Astrocyte (in vitro differentiated cells and primary cell): ENCODE data around the gene SDK1. TPM values are rescaled to one million over a fixed set of nuclear protein-coding genes. Genes with fewer than 3 reads are reported as not detected.

Source experiments
- DNase-seq: peaks from one replicate; pipeline ENCODE4 v3.0.0-alpha.2; 2010; ENCODE audit warnings: low read depth
- FAIRE-seq: peaks from 2 replicates; lab custom pipeline; 2011; peaks lifted over from hg19 to GRCh38; lab: Jason Lieb, UNC
- H2AFZ ChIP-seq: 2 replicates; pipeline ENCODE4 v1.6.0; 2012; ENCODE audit warnings: low read depth, low read length, inconsistent platforms
- H3K27ac ChIP-seq: 2 replicates; pipeline ENCODE4 v1.5.1; 2011; ENCODE audit warnings: low read depth, low read length, inconsistent platforms
- H3K27me3 ChIP-seq: 2 replicates; pipeline ENCODE4 v1.6.0; 2011; ENCODE audit warnings: low read length, inconsistent platforms; ENCODE audit not compliant: insufficient read depth
- H3K36me3 ChIP-seq: 2 replicates; pipeline ENCODE4 v1.5.1; 2011; ENCODE audit warnings: low read length, inconsistent platforms; ENCODE audit not compliant: insufficient read depth
- H3K4me1 ChIP-seq: 2 replicates; pipeline ENCODE4 v1.5.1; 2011; ENCODE audit warnings: low read length, inconsistent platforms; ENCODE audit not compliant: insufficient read depth
- H3K4me2 ChIP-seq: 2 replicates; pipeline ENCODE4 v1.6.0; 2012; ENCODE audit warnings: low read length, inconsistent platforms
- H3K4me3 ChIP-seq: 2 replicates; pipeline ENCODE4 v1.5.1; 2011; ENCODE audit warnings: low read depth, mild to moderate bottlenecking, low read length, inconsistent platforms; ENCODE audit not compliant: insufficient read depth
- H3K79me2 ChIP-seq: 2 replicates; pipeline ENCODE4 v1.6.0; 2012; ENCODE audit warnings: mild to moderate bottlenecking, low read length, inconsistent platforms; ENCODE audit not compliant: insufficient read depth
- H3K9ac ChIP-seq: 2 replicates; pipeline ENCODE4 v1.6.0; 2012; ENCODE audit warnings: mild to moderate bottlenecking, low read length, inconsistent platforms
- H3K9me3 ChIP-seq: 2 replicates; pipeline ENCODE4 v1.5.1; 2012; ENCODE audit warnings: low read depth, mild to moderate bottlenecking, low read length, inconsistent platforms; ENCODE audit not compliant: insufficient read depth
- H4K20me1 ChIP-seq: 2 replicates; pipeline ENCODE4 v1.6.0; 2012; ENCODE audit warnings: low read length, inconsistent platforms; ENCODE audit not compliant: insufficient read depth
- H3K27ac Mint-ChIP-seq: one replicate; pipeline ENCODE4 v1.8.0; 2021; ENCODE audit warnings: mild to moderate bottlenecking, mixed read lengths; ENCODE audit not compliant: unreplicated experiment
- H3K27me3 Mint-ChIP-seq: one replicate; pipeline ENCODE4 v1.8.0; 2021; ENCODE audit warnings: low read depth, mixed read lengths; ENCODE audit not compliant: unreplicated experiment
- H3K36me3 Mint-ChIP-seq: one replicate; pipeline ENCODE4 v1.8.0; 2021; ENCODE audit warnings: low read depth, mixed read lengths; ENCODE audit not compliant: unreplicated experiment
- H3K4me1 Mint-ChIP-seq: one replicate; pipeline ENCODE4 v1.8.0; 2021; ENCODE audit warnings: low read depth, mixed read lengths; ENCODE audit not compliant: unreplicated experiment
- H3K4me3 Mint-ChIP-seq: one replicate; pipeline ENCODE4 v1.8.0; 2021; ENCODE audit warnings: mild to moderate bottlenecking, moderate library complexity, mixed read lengths; ENCODE audit not compliant: unreplicated experiment
- H3K9me3 Mint-ChIP-seq: one replicate; pipeline ENCODE4 v1.8.0; 2021; ENCODE audit warnings: mild to moderate bottlenecking, mixed read lengths; ENCODE audit not compliant: unreplicated experiment
- EZH2 ChIP-seq: IDR thresholded peaks from 2 replicates; pipeline ENCODE4 v1.6.1; 2012; ENCODE audit warnings: mild to moderate bottlenecking, low read length, inconsistent platforms; ENCODE audit not compliant: insufficient read depth
- total RNA-seq: library from RNA; stranded (reverse); gene quantifications from 2 replicates; pipeline ENCODE4 v1.2.1, GENCODE V29; 2021
- TF ChIP-seq, protein P1 (sequence below): IDR thresholded peaks from 2 replicates; pipeline ENCODE4 v1.5.1; 2011; ENCODE audit warnings: low read depth, mild to moderate bottlenecking, inconsistent platforms, low read length, moderate library complexity; ENCODE audit not compliant: insufficient read depth

SDK1 gene
- total RNA-seq, 1 donor from 2014 or later, result 4.2 TPM

GRCh38 chr7:3482147-3482921 is 181.3 kb downstream of the SDK1 start:
- no peak for FAIRE-seq
- Histone ChIP-seq H3K27me3 (no peaks in the 10 kb centered on the region), H3K9me3 (no peaks in the 10 kb centered on the region), H4K20me1 (no peaks in the 10 kb centered on the region), H3K4me2 (no peak overlapping the region), H2AFZ (no peak overlapping the region), H3K27ac (no peak overlapping the region), H3K9ac (no peak overlapping the region), H3K4me3 (no peak overlapping the region), H3K79me2 (no peaks in the 10 kb centered on the region), H3K36me3 (no peaks in the 10 kb centered on the region), H3K4me1 (no peaks in the 10 kb centered on the region)
- Mint-ChIP-seq H3K4me1 (no peaks in the 10 kb centered on the region), H3K9me3 (no peaks in the 10 kb centered on the region), H3K27me3 (no peaks in the 10 kb centered on the region), H3K4me3 (no peak overlapping the region), H3K36me3 (no peaks in the 10 kb centered on the region), H3K27ac (peak overlapping the region; percentile 48)
- DNase-seq, result peak; percentile 29
- TF ChIP-seq EZH2, result no peak
- TF ChIP-seq, protein P1, sequence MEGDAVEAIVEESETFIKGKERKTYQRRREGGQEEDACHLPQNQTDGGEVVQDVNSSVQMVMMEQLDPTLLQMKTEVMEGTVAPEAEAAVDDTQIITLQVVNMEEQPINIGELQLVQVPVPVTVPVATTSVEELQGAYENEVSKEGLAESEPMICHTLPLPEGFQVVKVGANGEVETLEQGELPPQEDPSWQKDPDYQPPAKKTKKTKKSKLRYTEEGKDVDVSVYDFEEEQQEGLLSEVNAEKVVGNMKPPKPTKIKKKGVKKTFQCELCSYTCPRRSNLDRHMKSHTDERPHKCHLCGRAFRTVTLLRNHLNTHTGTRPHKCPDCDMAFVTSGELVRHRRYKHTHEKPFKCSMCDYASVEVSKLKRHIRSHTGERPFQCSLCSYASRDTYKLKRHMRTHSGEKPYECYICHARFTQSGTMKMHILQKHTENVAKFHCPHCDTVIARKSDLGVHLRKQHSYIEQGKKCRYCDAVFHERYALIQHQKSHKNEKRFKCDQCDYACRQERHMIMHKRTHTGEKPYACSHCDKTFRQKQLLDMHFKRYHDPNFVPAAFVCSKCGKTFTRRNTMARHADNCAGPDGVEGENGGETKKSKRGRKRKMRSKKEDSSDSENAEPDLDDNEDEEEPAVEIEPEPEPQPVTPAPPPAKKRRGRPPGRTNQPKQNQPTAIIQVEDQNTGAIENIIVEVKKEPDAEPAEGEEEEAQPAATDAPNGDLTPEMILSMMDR, result peak; percentile 57

DNA sequence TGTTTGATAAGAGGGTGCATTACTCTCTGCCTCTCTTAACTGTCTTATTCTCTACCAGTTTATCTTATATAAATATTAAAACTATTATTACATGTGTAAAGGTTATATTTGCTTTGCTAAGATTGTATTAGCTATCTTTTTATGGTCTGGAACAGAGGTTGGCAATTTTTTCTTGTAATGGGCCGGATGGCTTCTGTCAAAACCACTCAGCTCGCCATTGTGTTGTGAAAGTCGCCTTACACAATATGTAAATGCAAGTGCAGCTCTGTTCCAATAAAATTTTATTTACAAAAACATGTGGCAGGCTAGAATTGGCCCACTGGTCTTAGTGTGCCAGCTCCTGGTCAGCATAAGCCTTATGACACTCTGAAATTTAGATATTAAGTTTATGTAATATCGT is 185.8 kb downstream of the SDK1 start:
- Histone ChIP-seq H4K20me1 (no peaks in the 10 kb centered on the region), H3K27ac (no peak overlapping the region), H3K4me3 (no peak overlapping the region), H2AFZ (no peak overlapping the region), H3K79me2 (no peaks in the 10 kb centered on the region), H3K4me1 (no peaks in the 10 kb centered on the region), H3K9me3 (no peaks in the 10 kb centered on the region), H3K27me3 (no peaks in the 10 kb centered on the region), H3K9ac (no peak overlapping the region), H3K36me3 (no peaks in the 10 kb centered on the region), H3K4me2 (no peak overlapping the region)
- Mint-ChIP-seq H3K27ac (no peak overlapping the region), H3K36me3 (no peaks in the 10 kb centered on the region), H3K27me3 (no peaks in the 10 kb centered on the region), H3K4me1 (peaks cover 2% of the 10 kb centered on the region), H3K9me3 (peaks cover 2% of the 10 kb centered on the region), H3K4me3 (no peak overlapping the region)
- TF ChIP-seq EZH2, result no peak
- TF ChIP-seq, protein P1, result no peak
- FAIRE-seq (no peak), DNase-seq (no peak)

DNA sequence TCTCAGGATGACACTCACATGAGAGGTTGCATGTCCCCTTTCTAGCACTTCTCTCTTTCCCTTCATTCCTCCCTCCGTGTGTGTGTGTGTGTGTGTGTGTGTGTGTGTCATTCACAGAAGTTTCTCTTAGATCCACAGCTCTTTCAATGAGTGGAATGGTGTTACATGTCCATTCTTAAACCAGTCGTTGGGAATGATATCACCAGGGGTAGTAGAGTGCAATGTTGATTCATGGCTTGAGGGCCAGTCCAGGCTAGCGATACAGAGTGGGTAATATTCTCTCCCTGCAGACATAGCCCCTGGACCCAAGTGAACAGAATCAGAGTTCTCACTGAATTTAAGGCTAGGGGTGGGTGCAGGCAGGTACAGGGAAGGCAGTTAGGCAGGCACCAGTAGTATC is 187.8 kb downstream of the SDK1 start:
- Mint-ChIP-seq H3K27ac (peak overlapping the region; percentile 24), H3K27me3 (no peaks in the 10 kb centered on the region), H3K36me3 (no peaks in the 10 kb centered on the region), H3K4me1 (peaks cover 8% of the 10 kb centered on the region), H3K9me3 (peaks cover 2% of the 10 kb centered on the region), H3K4me3 (no peak overlapping the region)
- Histone ChIP-seq H3K79me2 (no peaks in the 10 kb centered on the region), H4K20me1 (no peaks in the 10 kb centered on the region), H3K9ac (no peak overlapping the region), H3K27ac (no peak overlapping the region), H3K4me3 (no peak overlapping the region), H3K27me3 (no peaks in the 10 kb centered on the region), H3K36me3 (no peaks in the 10 kb centered on the region), H2AFZ (no peak overlapping the region), H3K4me1 (no peaks in the 10 kb centered on the region), H3K4me2 (no peak overlapping the region), H3K9me3 (no peaks in the 10 kb centered on the region)
- DNase-seq, result no peak
- TF ChIP-seq, protein P1, result no peak
- no peak for TF ChIP-seq EZH2
- FAIRE-seq, result no peak
